ENCODE results near the gene RANBP3L.

GRCh38 chr5:36267905-36268304 lies 33.8 kb downstream of the RANBP3L start:
- TF ChIP-seq ZNF8 (CRISPR knock-in tag; IDR thresholded peaks at IDR 0.05) (no peak), CREB5 (CRISPR knock-in tag; IDR thresholded peaks at IDR 0.05; ENCODE audit: low read depth) (no peak), GLIS3 (CRISPR knock-in tag; IDR thresholded peaks at IDR 0.05) (no peak), ZFP3 (CRISPR knock-in tag; IDR thresholded peaks at IDR 0.05) (no peak), ARNTL (CRISPR knock-in tag; IDR thresholded peaks at IDR 0.05; ENCODE audit: borderline replicate concordance, low read depth) (no peak), TOX (CRISPR knock-in tag; IDR thresholded peaks at IDR 0.05; ENCODE audit: borderline replicate concordance) (no peak), ZFP30 (CRISPR knock-in tag; IDR thresholded peaks at IDR 0.05) (no peak), ESRRG (CRISPR knock-in tag; IDR thresholded peaks at IDR 0.05) (no peak), ZNF70 (CRISPR knock-in tag; IDR thresholded peaks at IDR 0.05) (no peak), BACH2 (CRISPR knock-in tag; IDR thresholded peaks at IDR 0.05; ENCODE audit: borderline replicate concordance) (no peak)
- TF ChIP-seq, protein P1, sequence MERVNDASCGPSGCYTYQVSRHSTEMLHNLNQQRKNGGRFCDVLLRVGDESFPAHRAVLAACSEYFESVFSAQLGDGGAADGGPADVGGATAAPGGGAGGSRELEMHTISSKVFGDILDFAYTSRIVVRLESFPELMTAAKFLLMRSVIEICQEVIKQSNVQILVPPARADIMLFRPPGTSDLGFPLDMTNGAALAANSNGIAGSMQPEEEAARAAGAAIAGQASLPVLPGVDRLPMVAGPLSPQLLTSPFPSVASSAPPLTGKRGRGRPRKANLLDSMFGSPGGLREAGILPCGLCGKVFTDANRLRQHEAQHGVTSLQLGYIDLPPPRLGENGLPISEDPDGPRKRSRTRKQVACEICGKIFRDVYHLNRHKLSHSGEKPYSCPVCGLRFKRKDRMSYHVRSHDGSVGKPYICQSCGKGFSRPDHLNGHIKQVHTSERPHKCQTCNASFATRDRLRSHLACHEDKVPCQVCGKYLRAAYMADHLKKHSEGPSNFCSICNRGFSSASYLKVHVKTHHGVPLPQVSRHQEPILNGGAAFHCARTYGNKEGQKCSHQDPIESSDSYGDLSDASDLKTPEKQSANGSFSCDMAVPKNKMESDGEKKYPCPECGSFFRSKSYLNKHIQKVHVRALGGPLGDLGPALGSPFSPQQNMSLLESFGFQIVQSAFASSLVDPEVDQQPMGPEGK (CRISPR knock-in tag; IDR thresholded peaks at IDR 0.05; ENCODE audit: borderline replicate concordance): no peak
- TF ChIP-seq, protein P2, sequence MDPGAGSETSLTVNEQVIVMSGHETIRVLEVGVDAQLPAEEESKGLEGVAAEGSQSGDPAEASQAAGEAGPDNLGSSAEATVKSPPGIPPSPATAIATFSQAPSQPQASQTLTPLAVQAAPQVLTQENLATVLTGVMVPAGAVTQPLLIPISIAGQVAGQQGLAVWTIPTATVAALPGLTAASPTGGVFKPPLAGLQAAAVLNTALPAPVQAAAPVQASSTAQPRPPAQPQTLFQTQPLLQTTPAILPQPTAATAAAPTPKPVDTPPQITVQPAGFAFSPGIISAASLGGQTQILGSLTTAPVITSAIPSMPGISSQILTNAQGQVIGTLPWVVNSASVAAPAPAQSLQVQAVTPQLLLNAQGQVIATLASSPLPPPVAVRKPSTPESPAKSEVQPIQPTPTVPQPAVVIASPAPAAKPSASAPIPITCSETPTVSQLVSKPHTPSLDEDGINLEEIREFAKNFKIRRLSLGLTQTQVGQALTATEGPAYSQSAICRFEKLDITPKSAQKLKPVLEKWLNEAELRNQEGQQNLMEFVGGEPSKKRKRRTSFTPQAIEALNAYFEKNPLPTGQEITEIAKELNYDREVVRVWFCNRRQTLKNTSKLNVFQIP (CRISPR knock-in tag; IDR thresholded peaks at IDR 0.05; ENCODE audit: borderline replicate concordance, low read depth): no peak
